ENCODE results near the gene ZNF597.

GRCh38 chr16:3459401-3460090, 16.2 kb upstream of the ZNF597 start:
- TF ChIP-seq, protein P1, sequence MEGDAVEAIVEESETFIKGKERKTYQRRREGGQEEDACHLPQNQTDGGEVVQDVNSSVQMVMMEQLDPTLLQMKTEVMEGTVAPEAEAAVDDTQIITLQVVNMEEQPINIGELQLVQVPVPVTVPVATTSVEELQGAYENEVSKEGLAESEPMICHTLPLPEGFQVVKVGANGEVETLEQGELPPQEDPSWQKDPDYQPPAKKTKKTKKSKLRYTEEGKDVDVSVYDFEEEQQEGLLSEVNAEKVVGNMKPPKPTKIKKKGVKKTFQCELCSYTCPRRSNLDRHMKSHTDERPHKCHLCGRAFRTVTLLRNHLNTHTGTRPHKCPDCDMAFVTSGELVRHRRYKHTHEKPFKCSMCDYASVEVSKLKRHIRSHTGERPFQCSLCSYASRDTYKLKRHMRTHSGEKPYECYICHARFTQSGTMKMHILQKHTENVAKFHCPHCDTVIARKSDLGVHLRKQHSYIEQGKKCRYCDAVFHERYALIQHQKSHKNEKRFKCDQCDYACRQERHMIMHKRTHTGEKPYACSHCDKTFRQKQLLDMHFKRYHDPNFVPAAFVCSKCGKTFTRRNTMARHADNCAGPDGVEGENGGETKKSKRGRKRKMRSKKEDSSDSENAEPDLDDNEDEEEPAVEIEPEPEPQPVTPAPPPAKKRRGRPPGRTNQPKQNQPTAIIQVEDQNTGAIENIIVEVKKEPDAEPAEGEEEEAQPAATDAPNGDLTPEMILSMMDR (conservative IDR thresholded peaks at IDR 0.05; ENCODE audit: low read length): no peak
- TF ChIP-seq EZH2phosphoT487 (IDR thresholded peaks at IDR 0.05; ENCODE audit: borderline replicate concordance, low read depth, low read length): no peak
